HG02623 (cell line): Measurements from ENCODE around the gene SS18.
"Not testable (repeated sequence)": the region's sequence is repeated elsewhere in the genome, so short reads cannot be mapped to it uniquely, and the experiment has no call there.

Experiments
- ATAC-seq: cut with Tn5 transposase; IDR thresholded peaks from one replicate; pipeline ENCODE4 v1.9.1; 2021; ENCODE audit warnings: moderate library complexity; ENCODE audit not compliant: unreplicated experiment

Gene SS18

GRCh38 chr18:26090130-26091046 is at the start of gene SS18:
SS18 (minus strand) TSS chr18:26090613; CDS start chr18:26090569, 44 bp downstream.
- peak; percentile 70 for ATAC-seq

- no peak for ATAC-seq
These were observed 45.1 kb upstream of the SS18 start for GRCh38 chr18:26135548-26135947.

- no peak for ATAC-seq
These were observed 43.7 kb upstream of the SS18 start for GRCh38 chr18:26134107-26134506.

GRCh38 chr18:26133652-26134051 is 43.2 kb upstream of the SS18 start, which contains the start of gene PSMA8:
PSMA8 (plus strand) TSS chr18:26133869; CDS start chr18:26133966, 97 bp downstream.
- no peak for ATAC-seq

GRCh38 chr18:26128192-26128591 is 37.8 kb upstream of the SS18 start:
- ATAC-seq, result not testable (repeated sequence)

- no peak for ATAC-seq
These were observed 37.4 kb upstream of the SS18 start for GRCh38 chr18:26127786-26128185.

- not testable (repeated sequence) for ATAC-seq
These were observed 31.6 kb upstream of the SS18 start for GRCh38 chr18:26121994-26122393.

- no peak for ATAC-seq
These were observed 31.1 kb upstream of the SS18 start for GRCh38 chr18:26121476-26121875.

- no peak for ATAC-seq
These were observed 28.8 kb upstream of the SS18 start for GRCh38 chr18:26119246-26119645.

GRCh38 chr18:26104035-26104434 is 13.6 kb upstream of the SS18 start:
- no peak for ATAC-seq

GRCh38 chr18:26103579-26103978 is 13.2 kb upstream of the SS18 start:
- no peak for ATAC-seq

GRCh38 chr18:26097563-26097962 is 7.2 kb upstream of the SS18 start:
- no peak for ATAC-seq

- ATAC-seq, result no peak
These were observed 6.4 kb upstream of the SS18 start for GRCh38 chr18:26096852-26097251.

- ATAC-seq, result peak; percentile 37
These were observed 726 bp upstream of the SS18 start for GRCh38 chr18:26091047-26091630.

- no peak for ATAC-seq
These were observed 902 bp downstream of the SS18 start for GRCh38 chr18:26089293-26090129.

GRCh38 chr18:26088487-26088886 is 1.9 kb downstream of the SS18 start:
- ATAC-seq, result no peak

- no peak for ATAC-seq
These were observed 3.5 kb downstream of the SS18 start for GRCh38 chr18:26086959-26087358.

- ATAC-seq, result no peak
These were observed 5.4 kb downstream of the SS18 start for GRCh38 chr18:26085056-26085455.

GRCh38 chr18:26083099-26083498 is 7.3 kb downstream of the SS18 start:
- ATAC-seq, result no peak

- ATAC-seq, result no peak
These were observed 7.9 kb downstream of the SS18 start for GRCh38 chr18:26082475-26082874.

- no peak for ATAC-seq
These were observed 16.2 kb downstream of the SS18 start for GRCh38 chr18:26074246-26074645.
